Measurements from ENCODE around the gene GULP1. TPM values are rescaled to one million over a fixed set of nuclear protein-coding genes. Genes with fewer than 3 reads are reported as not detected.

The GULP1 gene
- total RNA-seq, 1 experiment from 2014 or later = 75.1 TPM

DNA sequence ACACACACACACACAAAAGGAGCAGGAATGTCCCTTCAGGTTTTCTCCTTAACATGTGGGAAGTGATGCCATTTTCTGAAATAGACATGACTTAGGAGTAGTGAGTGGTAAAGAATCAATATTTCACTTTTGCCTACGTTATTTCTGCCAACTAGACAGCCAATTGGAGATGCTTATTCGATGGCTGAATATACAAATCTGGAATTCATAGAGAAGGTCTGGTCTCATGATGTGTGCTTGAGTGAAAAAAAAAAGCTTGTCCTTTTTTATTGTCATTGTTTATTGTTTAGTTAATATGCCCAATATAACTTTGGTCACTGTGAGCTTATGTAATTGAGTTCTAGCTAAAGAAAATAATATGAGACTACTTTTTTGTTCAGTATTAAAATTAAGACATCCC lies 284.3 kb downstream of the GULP1 start (continued):
- TF ChIP-seq, protein P1, sequence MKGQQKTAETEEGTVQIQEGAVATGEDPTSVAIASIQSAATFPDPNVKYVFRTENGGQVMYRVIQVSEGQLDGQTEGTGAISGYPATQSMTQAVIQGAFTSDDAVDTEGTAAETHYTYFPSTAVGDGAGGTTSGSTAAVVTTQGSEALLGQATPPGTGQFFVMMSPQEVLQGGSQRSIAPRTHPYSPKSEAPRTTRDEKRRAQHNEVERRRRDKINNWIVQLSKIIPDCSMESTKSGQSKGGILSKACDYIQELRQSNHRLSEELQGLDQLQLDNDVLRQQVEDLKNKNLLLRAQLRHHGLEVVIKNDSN (CRISPR knock-in tag; IDR thresholded peaks at IDR 0.05) = no peak

DNA sequence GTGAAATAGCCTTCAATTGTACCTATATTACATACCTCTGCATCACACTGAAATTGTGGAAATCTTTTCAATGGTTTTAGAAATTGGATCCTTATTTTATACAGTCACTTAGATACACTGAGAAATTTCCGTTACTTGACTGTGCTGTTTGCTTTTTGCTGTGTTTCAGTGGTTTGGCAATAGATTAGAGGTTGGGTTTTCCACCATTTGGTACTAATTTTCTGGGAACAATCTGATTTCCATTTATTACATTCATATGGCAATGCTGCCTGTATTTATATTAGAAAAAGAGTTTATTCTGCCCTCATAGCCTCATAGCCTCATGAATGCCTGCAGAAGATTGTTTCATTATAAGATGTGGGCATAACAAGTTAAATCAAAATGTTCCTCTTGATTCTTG lies 285.0 kb downstream of the GULP1 start:
- Mint-ChIP-seq H3K27ac (no peak overlapping the region), H3K9me3 (no peaks in the 10 kb centered on the region), H3K36me3 (no peaks in the 10 kb centered on the region; the same call in 1 of the 2 replicates), H3K4me3 (no peak overlapping the region), H3K4me1 (peaks cover 5% of the 10 kb centered on the region), H3K27me3 (ENCODE audit: low read depth) (no peaks in the 10 kb centered on the region)
- ATAC-seq (no peak), DNase-seq (ENCODE audit: low spot score) (no peak)
- ChIA-PET CTCF (no interaction called here), POLR2A (no interaction called here)
- TF ChIP-seq RELA (CRISPR knock-in tag; IDR thresholded peaks at IDR 0.05; ENCODE audit: borderline replicate concordance) = no peak
- TF ChIP-seq, protein P2, sequence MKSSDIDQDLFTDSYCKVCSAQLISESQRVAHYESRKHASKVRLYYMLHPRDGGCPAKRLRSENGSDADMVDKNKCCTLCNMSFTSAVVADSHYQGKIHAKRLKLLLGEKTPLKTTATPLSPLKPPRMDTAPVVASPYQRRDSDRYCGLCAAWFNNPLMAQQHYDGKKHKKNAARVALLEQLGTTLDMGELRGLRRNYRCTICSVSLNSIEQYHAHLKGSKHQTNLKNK (CRISPR knock-in tag; IDR thresholded peaks at IDR 0.05) = no peak
- TF ChIP-seq ZNF138 (CRISPR knock-in tag; conservative IDR thresholded peaks at IDR 0.05) = no peak
- no peak for TF ChIP-seq ESRRA (CRISPR knock-in tag; IDR thresholded peaks at IDR 0.05; ENCODE audit: borderline replicate concordance)
- TF ChIP-seq KAT7 (CRISPR knock-in tag; IDR thresholded peaks at IDR 0.05; ENCODE audit: borderline replicate concordance) = no peak
- TF ChIP-seq, protein P3, sequence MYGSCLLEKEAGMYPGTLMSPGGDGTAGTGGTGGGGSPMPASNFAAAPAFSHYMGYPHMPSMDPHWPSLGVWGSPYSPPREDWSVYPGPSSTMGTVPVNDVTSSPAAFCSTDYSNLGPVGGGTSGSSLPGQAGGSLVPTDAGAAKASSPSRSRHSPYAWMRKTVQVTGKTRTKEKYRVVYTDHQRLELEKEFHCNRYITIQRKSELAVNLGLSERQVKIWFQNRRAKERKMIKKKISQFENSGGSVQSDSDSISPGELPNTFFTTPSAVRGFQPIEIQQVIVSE (CRISPR knock-in tag; IDR thresholded peaks at IDR 0.05; ENCODE audit: borderline replicate concordance) = no peak
- TF ChIP-seq, protein P4, sequence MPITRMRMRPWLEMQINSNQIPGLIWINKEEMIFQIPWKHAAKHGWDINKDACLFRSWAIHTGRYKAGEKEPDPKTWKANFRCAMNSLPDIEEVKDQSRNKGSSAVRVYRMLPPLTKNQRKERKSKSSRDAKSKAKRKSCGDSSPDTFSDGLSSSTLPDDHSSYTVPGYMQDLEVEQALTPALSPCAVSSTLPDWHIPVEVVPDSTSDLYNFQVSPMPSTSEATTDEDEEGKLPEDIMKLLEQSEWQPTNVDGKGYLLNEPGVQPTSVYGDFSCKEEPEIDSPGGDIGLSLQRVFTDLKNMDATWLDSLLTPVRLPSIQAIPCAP (CRISPR knock-in tag; IDR thresholded peaks at IDR 0.05) = no peak
- no peak for TF ChIP-seq MXD4 (CRISPR knock-in tag; IDR thresholded peaks at IDR 0.05; ENCODE audit: borderline replicate concordance)
- TF ChIP-seq, protein P5, sequence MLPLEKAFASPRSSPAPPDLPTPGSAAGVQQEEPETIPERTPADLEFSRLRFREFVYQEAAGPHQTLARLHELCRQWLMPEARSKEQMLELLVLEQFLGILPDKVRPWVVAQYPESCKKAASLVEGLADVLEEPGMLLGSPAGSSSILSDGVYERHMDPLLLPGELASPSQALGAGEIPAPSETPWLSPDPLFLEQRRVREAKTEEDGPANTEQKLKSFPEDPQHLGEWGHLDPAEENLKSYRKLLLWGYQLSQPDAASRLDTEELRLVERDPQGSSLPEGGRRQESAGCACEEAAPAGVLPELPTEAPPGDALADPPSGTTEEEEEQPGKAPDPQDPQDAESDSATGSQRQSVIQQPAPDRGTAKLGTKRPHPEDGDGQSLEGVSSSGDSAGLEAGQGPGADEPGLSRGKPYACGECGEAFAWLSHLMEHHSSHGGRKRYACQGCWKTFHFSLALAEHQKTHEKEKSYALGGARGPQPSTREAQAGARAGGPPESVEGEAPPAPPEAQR (CRISPR knock-in tag; IDR thresholded peaks at IDR 0.05) = no peak
- no peak for TF ChIP-seq ZNF423 (CRISPR knock-in tag; IDR thresholded peaks at IDR 0.05)
- TF ChIP-seq CREB1 (CRISPR knock-in tag; IDR thresholded peaks at IDR 0.05) = no peak
- TF ChIP-seq, protein P6, sequence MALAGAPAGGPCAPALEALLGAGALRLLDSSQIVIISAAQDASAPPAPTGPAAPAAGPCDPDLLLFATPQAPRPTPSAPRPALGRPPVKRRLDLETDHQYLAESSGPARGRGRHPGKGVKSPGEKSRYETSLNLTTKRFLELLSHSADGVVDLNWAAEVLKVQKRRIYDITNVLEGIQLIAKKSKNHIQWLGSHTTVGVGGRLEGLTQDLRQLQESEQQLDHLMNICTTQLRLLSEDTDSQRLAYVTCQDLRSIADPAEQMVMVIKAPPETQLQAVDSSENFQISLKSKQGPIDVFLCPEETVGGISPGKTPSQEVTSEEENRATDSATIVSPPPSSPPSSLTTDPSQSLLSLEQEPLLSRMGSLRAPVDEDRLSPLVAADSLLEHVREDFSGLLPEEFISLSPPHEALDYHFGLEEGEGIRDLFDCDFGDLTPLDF (CRISPR knock-in tag; IDR thresholded peaks at IDR 0.05) = no peak
- TF ChIP-seq, protein P7, sequence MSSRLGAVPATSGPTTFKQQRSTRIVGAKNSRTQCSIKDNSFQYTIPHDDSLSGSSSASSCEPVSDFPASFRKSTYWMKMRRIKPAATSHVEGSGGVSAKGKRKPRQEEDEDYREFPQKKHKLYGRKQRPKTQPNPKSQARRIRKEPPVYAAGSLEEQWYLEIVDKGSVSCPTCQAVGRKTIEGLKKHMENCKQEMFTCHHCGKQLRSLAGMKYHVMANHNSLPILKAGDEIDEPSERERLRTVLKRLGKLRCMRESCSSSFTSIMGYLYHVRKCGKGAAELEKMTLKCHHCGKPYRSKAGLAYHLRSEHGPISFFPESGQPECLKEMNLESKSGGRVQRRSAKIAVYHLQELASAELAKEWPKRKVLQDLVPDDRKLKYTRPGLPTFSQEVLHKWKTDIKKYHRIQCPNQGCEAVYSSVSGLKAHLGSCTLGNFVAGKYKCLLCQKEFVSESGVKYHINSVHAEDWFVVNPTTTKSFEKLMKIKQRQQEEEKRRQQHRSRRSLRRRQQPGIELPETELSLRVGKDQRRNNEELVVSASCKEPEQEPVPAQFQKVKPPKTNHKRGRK (CRISPR knock-in tag; IDR thresholded peaks at IDR 0.05; ENCODE audit: borderline replicate concordance) = no peak
- no peak for TF ChIP-seq HMGA2 (CRISPR knock-in tag; IDR thresholded peaks at IDR 0.05)
- TF ChIP-seq ZNF317 (CRISPR knock-in tag; IDR thresholded peaks at IDR 0.05; ENCODE audit: borderline replicate concordance, low read depth) = no peak
- no peak for TF ChIP-seq GTF2I (CRISPR knock-in tag; conservative IDR thresholded peaks at IDR 0.05)
- TF ChIP-seq, protein P8, sequence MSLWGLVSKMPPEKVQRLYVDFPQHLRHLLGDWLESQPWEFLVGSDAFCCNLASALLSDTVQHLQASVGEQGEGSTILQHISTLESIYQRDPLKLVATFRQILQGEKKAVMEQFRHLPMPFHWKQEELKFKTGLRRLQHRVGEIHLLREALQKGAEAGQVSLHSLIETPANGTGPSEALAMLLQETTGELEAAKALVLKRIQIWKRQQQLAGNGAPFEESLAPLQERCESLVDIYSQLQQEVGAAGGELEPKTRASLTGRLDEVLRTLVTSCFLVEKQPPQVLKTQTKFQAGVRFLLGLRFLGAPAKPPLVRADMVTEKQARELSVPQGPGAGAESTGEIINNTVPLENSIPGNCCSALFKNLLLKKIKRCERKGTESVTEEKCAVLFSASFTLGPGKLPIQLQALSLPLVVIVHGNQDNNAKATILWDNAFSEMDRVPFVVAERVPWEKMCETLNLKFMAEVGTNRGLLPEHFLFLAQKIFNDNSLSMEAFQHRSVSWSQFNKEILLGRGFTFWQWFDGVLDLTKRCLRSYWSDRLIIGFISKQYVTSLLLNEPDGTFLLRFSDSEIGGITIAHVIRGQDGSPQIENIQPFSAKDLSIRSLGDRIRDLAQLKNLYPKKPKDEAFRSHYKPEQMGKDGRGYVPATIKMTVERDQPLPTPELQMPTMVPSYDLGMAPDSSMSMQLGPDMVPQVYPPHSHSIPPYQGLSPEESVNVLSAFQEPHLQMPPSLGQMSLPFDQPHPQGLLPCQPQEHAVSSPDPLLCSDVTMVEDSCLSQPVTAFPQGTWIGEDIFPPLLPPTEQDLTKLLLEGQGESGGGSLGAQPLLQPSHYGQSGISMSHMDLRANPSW (CRISPR knock-in tag; conservative IDR thresholded peaks at IDR 0.05; ENCODE audit: low read depth) = no peak

All from WTC11 (cell line).